GM12864 (cell line): Measurements from ENCODE around the gene PLEKHA6.

ENCODE experiments used
- DNase-seq: peaks from one replicate; pipeline ENCODE4 v3.0.0-alpha.2; 2011; ENCODE audit warnings: low read depth
- H3K4me3 ChIP-seq: 2 replicates; pipeline ENCODE4 v1.5.1; 2011; ENCODE audit warnings: mild to moderate bottlenecking, low read depth, low read length, control low read depth
- CTCF ChIP-seq: IDR thresholded peaks from 2 replicates; pipeline ENCODE4 v1.5.1; 2011; ENCODE audit warnings: low read depth, mild to moderate bottlenecking, moderate library complexity, low read length, control low read depth, inconsistent platforms; ENCODE audit errors: missing control alignments

The PLEKHA6 gene

GRCh38 chr1:204406621-204407020 lies 46.9 kb upstream of the PLEKHA6 start:
- H3K4me3 ChIP-seq: peak overlapping the region; percentile 37; the same call in 1 of the 2 replicates
- no peak for DNase-seq
- no peak for TF ChIP-seq CTCF

GRCh38 chr1:204405988-204406387 lies 46.3 kb upstream of the PLEKHA6 start:
- TF ChIP-seq CTCF: no peak
- H3K4me3 ChIP-seq: peak overlapping the region; percentile 37; the same call in 1 of the 2 replicates
- no peak for DNase-seq

GRCh38 chr1:204404629-204405028 lies 44.9 kb upstream of the PLEKHA6 start:
- H3K4me3 ChIP-seq: no peak overlapping the region
- TF ChIP-seq CTCF: no peak

GRCh38 chr1:204402391-204402790 lies 42.7 kb upstream of the PLEKHA6 start:
- H3K4me3 ChIP-seq: no peak overlapping the region
- no peak for TF ChIP-seq CTCF
- no peak for DNase-seq

More at GRCh38 chr1:204404629-204405028, 44.9 kb upstream of the PLEKHA6 start:
- no peak for DNase-seq

- TF ChIP-seq CTCF: no peak
- no peak for DNase-seq
- no peak overlapping the region for H3K4me3 ChIP-seq
Measured at GRCh38 chr1:204401730-204402129, 42.0 kb upstream of the PLEKHA6 start.

- no peak for DNase-seq
- no peak overlapping the region for H3K4me3 ChIP-seq
- no peak for TF ChIP-seq CTCF
Measured at GRCh38 chr1:204400882-204401510, 41.3 kb upstream of the PLEKHA6 start.

- peak; percentile 49 for DNase-seq
- TF ChIP-seq CTCF: peak; percentile 92
- H3K4me3 ChIP-seq: no peak overlapping the region
Measured at GRCh38 chr1:204398197-204399125, 38.7 kb upstream of the PLEKHA6 start.
